K562 (cell line): ENCODE data around the gene RFNG. TPM values are rescaled to one million over a fixed set of nuclear protein-coding genes. Genes with fewer than 3 reads are reported as not detected.

Source experiments
- ATF2 ChIP-seq: sonication (generic); formaldehyde crosslinking; IDR thresholded peaks from 2 replicates; pipeline ENCODE4 v1.8.1; 2022; ENCODE audit warnings: missing genetic modification reagents
- JUN ChIP-seq, 2 experiments: sonication (generic) in 1 of 2; formaldehyde crosslinking in 1 of 2; IDR thresholded peaks; 2 replicates each; pipeline versions ENCODE4 v1.6.1 to v1.8.0; 2012 to 2022; ENCODE audit warnings: borderline replicate concordance in 2 of 2, mild to moderate bottlenecking in 2 of 2, improper control_type of control experiment in 1 of 2, low read depth in 1 of 2, low read length in 1 of 2, missing genetic modification reagents in 1 of 2
- MBD1 ChIP-seq: fragments of 250-450 bp; sonication (Bioruptor Pico); IDR thresholded peaks from 2 replicates; pipeline ENCODE4 v1.8.0; 2022; ENCODE audit warnings: inconsistent platforms
- NCOA1 ChIP-seq: fragments of 450-650 bp; IDR thresholded peaks from 2 replicates; pipeline ENCODE4 v1.6.1; 2016; ENCODE audit warnings: low read depth
- NFE2 ChIP-seq: IDR thresholded peaks from 2 replicates; pipeline ENCODE4 v1.6.1; 2014; ENCODE audit warnings: antibody characterized with exemption, low read depth
- NKRF ChIP-seq: fragments of 450-650 bp; IDR thresholded peaks from 2 replicates; pipeline ENCODE4 v1.6.1; 2016; ENCODE audit warnings: borderline replicate concordance
- RBM22 ChIP-seq: fragments of 200-400 bp; formaldehyde crosslinking; IDR thresholded peaks from 2 replicates; pipeline ENCODE4 v1.6.1; 2018; ENCODE audit warnings: low read length, low read depth; ENCODE audit not compliant: poor library complexity, severe bottlenecking
- SETDB1 ChIP-seq: IDR thresholded peaks from one replicate; pipeline ENCODE4 v1.6.1; 2012; ENCODE audit warnings: low read length, control low read depth, inconsistent platforms
- TFAM ChIP-seq: fragments of 250-450 bp; sonication (Bioruptor Pico); conservative IDR thresholded peaks from 2 replicates; pipeline ENCODE4 v1.5.0; 2021; ENCODE audit warnings: mild to moderate bottlenecking, moderate library complexity
- TRIM24 ChIP-seq, 2 experiments: fragments of 450-650 bp; IDR thresholded peaks; 2 replicates each; pipeline ENCODE4 v1.6.1; 2016
- UBTF ChIP-seq, 2 experiments: IDR thresholded peaks; 2 replicates each; pipeline ENCODE4 v1.6.1; 2012; ENCODE audit warnings: improper control_type of control experiment in 2 of 2, low read depth in 2 of 2, low read length in 2 of 2, borderline replicate concordance in 1 of 2
- ZFP1 ChIP-seq: fragments of 450-650 bp; formaldehyde crosslinking; IDR thresholded peaks from 2 replicates; pipeline ENCODE4 v1.4.0; 2020; ENCODE audit warnings: mild to moderate bottlenecking, mixed read lengths
- ZNF133 ChIP-seq: fragments of 250-450 bp; sonication (Bioruptor Pico); IDR thresholded peaks from 2 replicates; pipeline ENCODE4 v1.4.0; 2020; ENCODE audit warnings: mild to moderate bottlenecking
- ZNF146 ChIP-seq: IDR thresholded peaks from one replicate; pipeline ENCODE4 v1.6.1; 2018; ENCODE audit warnings: missing compliant biosample characterization; ENCODE audit not compliant: unreplicated experiment
- ZNF57 ChIP-seq: fragments of 450-650 bp; formaldehyde crosslinking; IDR thresholded peaks from 2 replicates; pipeline ENCODE4 v1.4.0; 2020; ENCODE audit warnings: mild to moderate bottlenecking, moderate library complexity
- ZNF75A ChIP-seq: fragments of 450-650 bp; formaldehyde crosslinking; IDR thresholded peaks from 2 replicates; pipeline ENCODE4 v1.4.0; 2020; ENCODE audit warnings: mild to moderate bottlenecking
- polyA plus RNA-seq, 8 experiments: library from polyadenylated mRNA; depleted of rRNA in 4 of 8; stranded (reverse) in 5 of 8; unstranded in 3 of 8; fragments of >200 nt; fragmentation: Nextera tagmentation in 2 of 8; fragmentation: Illumina TruSeq in 1 of 8; extraction: Ambion mirVana in 2 of 8; extraction: Trizol in 1 of 8; gene quantifications; 2 replicates each; pipeline versions ENCODE4 v1.2.1 to v1.2.3, GENCODE V29; 2011 to 2014; ENCODE audit warnings: inconsistent platforms in 1 of 8, missing spikeins in 1 of 8
- total RNA-seq, 7 experiments: library from RNA; depleted of rRNA in 6 of 7; stranded (reverse); fragments of >200 nt in 6 of 7; fragmentation: Illumina TruSeq in 2 of 7; extraction: Trizol in 2 of 7; gene quantifications; 2 replicates each; pipeline versions ENCODE4 v1.2.1 to v1.2.3, GENCODE V29; 2011 to 2021; ENCODE audit warnings: low replicate concordance in 1 of 7

The RFNG gene
- total and polyA plus RNA-seq, 9 of the 15 experiments (the other 6 are each of a cell fraction or from before 2014, with no cell fraction given), result 0.32 to 32.8 (median 9.5) TPM

- no peak for TF ChIP-seq JUN (IDR thresholded peaks at IDR 0.05; ENCODE audit: borderline replicate concordance, low read depth, low read length)
- TF ChIP-seq JUN (CRISPR knock-in tag; IDR thresholded peaks at IDR 0.05; ENCODE audit: borderline replicate concordance), result no peak
- TF ChIP-seq TFAM (CRISPR knock-in tag), result no peak
- TF ChIP-seq ATF2 (CRISPR knock-in tag), result no peak
- no peak for TF ChIP-seq ZNF57 (CRISPR knock-in tag)
- no peak for TF ChIP-seq UBTF (IDR thresholded peaks at IDR 0.05; ENCODE audit: borderline replicate concordance in 1 of 2, low read depth in 2 of 2, low read length in 2 of 2)
- no peak for TF ChIP-seq NFE2
- TF ChIP-seq ZNF75A (CRISPR knock-in tag), result no peak
- TF ChIP-seq SETDB1, result no peak
- TF ChIP-seq ZFP1 (CRISPR knock-in tag), result no peak
- TF ChIP-seq MBD1 (CRISPR knock-in tag), result no peak
- TF ChIP-seq ZNF146 (CRISPR knock-in tag), result peak; percentile 3
- TF ChIP-seq RBM22, result peak; percentile 26
- TF ChIP-seq NCOA1, result no peak
- TF ChIP-seq TRIM24 (IDR thresholded peaks at IDR 0.05), result no peak
- no peak for TF ChIP-seq ZNF133 (CRISPR knock-in tag)
- no peak for TF ChIP-seq NKRF
Measured at GRCh38 chr17:82089723-82090548, 38.3 kb upstream of the RFNG start (continued).
